C4-2B (cell line): ENCODE measurements around the gene GCLC.

Experiments
- H3K27ac ChIP-seq: fragments of 450-650 bp; 2 replicates; pipeline ENCODE4 v1.5.1; 2017
- CTCF ChIP-seq: fragments of 450-650 bp; conservative IDR thresholded peaks from 2 replicates; pipeline ENCODE4 v1.5.1; 2017; ENCODE audit warnings: mild to moderate bottlenecking
- ZFX ChIP-seq: fragments of 450-650 bp; IDR thresholded peaks from 2 replicates; pipeline ENCODE4 v1.6.1; 2017

GCLC gene

GRCh38 chr6:53476964-53477363, 67.9 kb downstream of the GCLC start:
- TF ChIP-seq ZFX (no peak), CTCF (no peak)
- no peak overlapping the region for H3K27ac ChIP-seq

- no peak for TF ChIP-seq CTCF
- no peak for TF ChIP-seq ZFX
- peak overlapping the region; percentile 28 for H3K27ac ChIP-seq
These were observed 70.9 kb downstream of the GCLC start for GRCh38 chr6:53474010-53474409.

- TF ChIP-seq ZFX (no peak), CTCF (no peak)
- H3K27ac ChIP-seq = peak overlapping the region; percentile 97
These were observed 75.7 kb downstream of the GCLC start for GRCh38 chr6:53469163-53469562.

GRCh38 chr6:53466257-53466656, 78.6 kb downstream of the GCLC start:
- peak overlapping the region; percentile 96 for H3K27ac ChIP-seq
- no peak for TF ChIP-seq CTCF
- no peak for TF ChIP-seq ZFX

GRCh38 chr6:53465732-53466131, 79.2 kb downstream of the GCLC start:
- TF ChIP-seq ZFX = peak; percentile 48; the same call in 1 of the 2 replicates
- TF ChIP-seq CTCF = no peak
- peak overlapping the region; percentile 96 for H3K27ac ChIP-seq

GRCh38 chr6:53464927-53465460, 79.9 kb downstream of the GCLC start:
- no peak for TF ChIP-seq CTCF
- peak overlapping the region; percentile 96 for H3K27ac ChIP-seq

GRCh38 chr6:53464483-53464882, 80.4 kb downstream of the GCLC start:
- TF ChIP-seq CTCF (no peak), ZFX (no peak)
- peak overlapping the region; percentile 96 for H3K27ac ChIP-seq
